OCI-LY1 (cell line): ENCODE data around the gene KCNIP2.

Experiments used
- EZH2 ChIP-seq: fragments of 200-600 bp; sonication (generic), shearing (Covaris generic); IDR thresholded peaks from 2 replicates; pipeline ENCODE4 v1.8.0; 2017; ENCODE audit warnings: borderline replicate concordance, mixed run types, mild to moderate bottlenecking, antibody characterized with exemption, low read length, moderate library complexity, mixed read lengths
- TF ChIP-seq, protein P1 (sequence below): fragments of 200-600 bp; sonication (generic), shearing (Covaris generic); IDR thresholded peaks from 2 replicates; pipeline ENCODE4 v1.5.1; 2017; ENCODE audit warnings: mild to moderate bottlenecking, antibody characterized with exemption, low read length, moderate library complexity, mixed read lengths

DNA sequence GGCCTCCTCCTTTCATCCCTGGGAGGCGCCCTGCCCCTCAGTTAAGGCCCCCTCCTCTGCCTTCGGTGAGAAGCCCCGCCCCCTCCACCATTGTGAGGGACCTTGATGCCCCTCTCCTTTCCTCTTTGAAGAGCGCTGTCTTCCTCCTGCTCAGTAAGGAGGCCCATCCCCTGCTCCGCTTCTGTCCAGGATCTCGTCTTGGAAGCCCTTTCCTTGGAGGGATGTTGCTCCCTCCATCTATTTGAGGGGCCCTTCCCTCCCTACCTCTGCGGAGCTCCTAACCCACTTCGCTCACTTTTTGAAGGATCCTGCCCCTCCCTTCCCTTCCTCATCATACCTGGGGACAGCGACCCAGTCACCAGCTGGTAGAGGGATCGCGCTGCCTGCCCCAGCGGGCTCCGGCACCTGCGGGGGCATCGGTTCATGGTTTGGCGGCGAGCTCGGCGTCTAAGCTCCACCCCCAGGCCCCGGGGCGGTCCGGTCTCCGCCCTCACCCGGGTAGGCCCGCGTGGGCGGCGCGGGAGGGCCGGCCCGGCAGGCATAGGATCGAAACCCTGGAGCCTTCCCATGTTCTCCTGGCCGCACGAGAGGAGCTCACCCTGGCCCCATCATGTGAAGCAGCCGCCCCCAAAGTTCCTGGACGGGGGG lies 4.1 kb downstream of the KCNIP2 start:
- TF ChIP-seq EZH2 = no peak
- TF ChIP-seq, protein P1, sequence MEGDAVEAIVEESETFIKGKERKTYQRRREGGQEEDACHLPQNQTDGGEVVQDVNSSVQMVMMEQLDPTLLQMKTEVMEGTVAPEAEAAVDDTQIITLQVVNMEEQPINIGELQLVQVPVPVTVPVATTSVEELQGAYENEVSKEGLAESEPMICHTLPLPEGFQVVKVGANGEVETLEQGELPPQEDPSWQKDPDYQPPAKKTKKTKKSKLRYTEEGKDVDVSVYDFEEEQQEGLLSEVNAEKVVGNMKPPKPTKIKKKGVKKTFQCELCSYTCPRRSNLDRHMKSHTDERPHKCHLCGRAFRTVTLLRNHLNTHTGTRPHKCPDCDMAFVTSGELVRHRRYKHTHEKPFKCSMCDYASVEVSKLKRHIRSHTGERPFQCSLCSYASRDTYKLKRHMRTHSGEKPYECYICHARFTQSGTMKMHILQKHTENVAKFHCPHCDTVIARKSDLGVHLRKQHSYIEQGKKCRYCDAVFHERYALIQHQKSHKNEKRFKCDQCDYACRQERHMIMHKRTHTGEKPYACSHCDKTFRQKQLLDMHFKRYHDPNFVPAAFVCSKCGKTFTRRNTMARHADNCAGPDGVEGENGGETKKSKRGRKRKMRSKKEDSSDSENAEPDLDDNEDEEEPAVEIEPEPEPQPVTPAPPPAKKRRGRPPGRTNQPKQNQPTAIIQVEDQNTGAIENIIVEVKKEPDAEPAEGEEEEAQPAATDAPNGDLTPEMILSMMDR = no peak
